DND-41 (cell line): ENCODE data around the gene PDE3B.

Source experiments
- ATAC-seq: fragments of 200-7000 bp; cut with Tn5 transposase; 3 replicates; pipeline ENCODE4 v1.9.1; 2021; ENCODE audit warnings: low read depth; ENCODE audit not compliant: insufficient read depth
- DNase-seq: peaks from one replicate; pipeline ENCODE4 v3.0.0-alpha.2; 2020
- H2AFZ ChIP-seq: 2 replicates; pipeline ENCODE4 v1.6.0; 2012; ENCODE audit warnings: low read depth, low read length
- H3K27ac ChIP-seq: 2 replicates; pipeline ENCODE4 v1.5.1; 2012; ENCODE audit warnings: low read length, inconsistent platforms
- H3K27me3 ChIP-seq: fragments of 200-600 bp; sonication (generic); 2 replicates; pipeline ENCODE4 v1.6.0; 2012; ENCODE audit warnings: low read length, mild to moderate bottlenecking, inconsistent platforms; ENCODE audit not compliant: insufficient read depth, poor library complexity
- H3K36me3 ChIP-seq: 2 replicates; pipeline ENCODE4 v1.5.1; 2012; ENCODE audit warnings: low read length, inconsistent platforms; ENCODE audit not compliant: insufficient read depth
- H3K4me1 ChIP-seq: 2 replicates; pipeline ENCODE4 v1.5.1; 2012; ENCODE audit warnings: mild to moderate bottlenecking, low read length; ENCODE audit not compliant: insufficient read depth
- H3K4me2 ChIP-seq: 2 replicates; pipeline ENCODE4 v1.6.0; 2012; ENCODE audit warnings: mild to moderate bottlenecking, moderate library complexity, low read length, inconsistent platforms; ENCODE audit not compliant: insufficient read depth
- H3K4me3 ChIP-seq, 2 experiments: fragments of 200-600 bp in 1 of 2; shearing (Covaris generic) in 1 of 2; 2 replicates each; pipeline ENCODE4 v1.5.1; 2012 to 2016; ENCODE audit warnings: inconsistent platforms in 2 of 2, low read length in 2 of 2, mild to moderate bottlenecking in 2 of 2, low read depth in 1 of 2, moderate library complexity in 1 of 2
- H3K79me2 ChIP-seq: 2 replicates; pipeline ENCODE4 v1.6.0; 2012; ENCODE audit warnings: low read length, inconsistent platforms; ENCODE audit not compliant: insufficient read depth
- H3K9ac ChIP-seq: 2 replicates; pipeline ENCODE4 v1.6.0; 2012; ENCODE audit warnings: low read depth, mild to moderate bottlenecking, inconsistent platforms, low read length, moderate library complexity
- H3K9me3 ChIP-seq: 2 replicates; pipeline ENCODE4 v1.5.1; 2012; ENCODE audit warnings: low read length, moderate library complexity, mild to moderate bottlenecking, inconsistent platforms; ENCODE audit not compliant: insufficient read depth, severe bottlenecking
- H4K20me1 ChIP-seq: 2 replicates; pipeline ENCODE4 v1.6.0; 2012; ENCODE audit warnings: low read length; ENCODE audit not compliant: insufficient read depth
- CTCF ChIP-seq: IDR thresholded peaks from 2 replicates; pipeline ENCODE4 v1.5.1; 2012; ENCODE audit warnings: borderline replicate concordance, low read length, moderate library complexity, mild to moderate bottlenecking; ENCODE audit not compliant: poor library complexity, severe bottlenecking; ENCODE audit errors: extremely low read depth
- EZH2 ChIP-seq: IDR thresholded peaks from 3 replicates; pipeline ENCODE4 v1.6.1; 2012; ENCODE audit warnings: borderline replicate concordance, low read depth, mild to moderate bottlenecking, moderate library complexity, low read length, inconsistent platforms; ENCODE audit not compliant: severe bottlenecking

The PDE3B gene

GRCh38 chr11:14672635-14673034 lies 29.0 kb downstream of the PDE3B start:
- Histone ChIP-seq H3K4me1 (no peaks in the 10 kb centered on the region), H3K36me3 (0 out of 2 replicates have a peak, but pooled peaks cover 6% of the 10 kb centered on the region), H2AFZ (no peak overlapping the region), H3K79me2 (no peaks in the 10 kb centered on the region; the same call in 1 of the 2 replicates), H3K27ac (no peak overlapping the region), H3K4me3 (no peak overlapping the region), H3K4me2 (no peak overlapping the region), H3K27me3 (no peaks in the 10 kb centered on the region), H3K9me3 (no peaks in the 10 kb centered on the region), H4K20me1 (no peaks in the 10 kb centered on the region), H3K9ac (no peak overlapping the region)
- no peak for DNase-seq
- no peak for TF ChIP-seq CTCF
- no peak for TF ChIP-seq EZH2
- ATAC-seq: no peak

GRCh38 chr11:14673421-14673820 lies 29.8 kb downstream of the PDE3B start:
- Histone ChIP-seq H3K27me3 (no peaks in the 10 kb centered on the region), H3K4me2 (no peak overlapping the region), H3K9ac (no peak overlapping the region), H3K79me2 (no peaks in the 10 kb centered on the region; the same call in 1 of the 2 replicates), H4K20me1 (no peaks in the 10 kb centered on the region), H3K27ac (no peak overlapping the region), H3K4me1 (no peaks in the 10 kb centered on the region), H3K9me3 (no peaks in the 10 kb centered on the region), H2AFZ (no peak overlapping the region), H3K36me3 (0 out of 2 replicates have a peak, but pooled peaks cover 6% of the 10 kb centered on the region), H3K4me3 (no peak overlapping the region)
- no peak for DNase-seq
- no peak for ATAC-seq
- TF ChIP-seq EZH2 (no peak), CTCF (no peak)

- TF ChIP-seq EZH2 (no peak), CTCF (no peak)
- no peak for DNase-seq
- Histone ChIP-seq H3K27me3 (no peaks in the 10 kb centered on the region), H3K36me3 (0 out of 2 replicates have a peak, but pooled peaks cover 6% of the 10 kb centered on the region), H3K9me3 (no peaks in the 10 kb centered on the region), H2AFZ (no peak overlapping the region), H3K4me3 (no peak overlapping the region), H4K20me1 (no peaks in the 10 kb centered on the region), H3K9ac (no peak overlapping the region), H3K79me2 (no peaks in the 10 kb centered on the region; the same call in 1 of the 2 replicates), H3K4me1 (no peaks in the 10 kb centered on the region), H3K27ac (no peak overlapping the region), H3K4me2 (no peak overlapping the region)
- no peak for ATAC-seq
Observed at GRCh38 chr11:14673824-14674405, 30.3 kb downstream of the PDE3B start.
